HUES64 (cell line): ENCODE data around the gene MT1E.

ENCODE experiments used
- H3K27ac ChIP-seq: 2 replicates; pipeline ENCODE4 v1.7.0; 2013; ENCODE audit warnings: low read depth, low read length, inconsistent platforms
- H3K27me3 ChIP-seq: 2 replicates; pipeline ENCODE4 v1.6.1; 2013; ENCODE audit warnings: mild to moderate bottlenecking, low read length; ENCODE audit not compliant: insufficient read depth
- H3K36me3 ChIP-seq: 2 replicates; pipeline ENCODE4 v1.6.1; 2013; ENCODE audit warnings: mild to moderate bottlenecking, low read length; ENCODE audit not compliant: insufficient read depth
- H3K4me1 ChIP-seq: 2 replicates; pipeline ENCODE4 v1.6.1; 2013; ENCODE audit warnings: mild to moderate bottlenecking, low read length, moderate library complexity; ENCODE audit not compliant: insufficient read depth
- H3K4me3 ChIP-seq: 2 replicates; pipeline ENCODE4 v1.5.1; 2013; ENCODE audit warnings: mild to moderate bottlenecking, low read length, moderate library complexity
- H3K9ac ChIP-seq: 2 replicates; pipeline ENCODE4 v1.6.1; 2013; ENCODE audit warnings: mild to moderate bottlenecking, low read depth, low read length
- H3K9me3 ChIP-seq: 2 replicates; pipeline ENCODE4 v1.6.1; 2013; ENCODE audit warnings: low read depth, low read length; ENCODE audit not compliant: insufficient read depth
- WGBS: fragments of 150-250, 120-280 bp; methylation state at CpG from one replicate; pipeline ENCODE4 v1.1.7; 2013; ENCODE audit warnings: missing lambda C conversion rate; 5-methylcytosine and 5-hydroxymethylcytosine counted together

Gene MT1E

GRCh38 chr16:56591377-56592060 lies 34.1 kb upstream of the MT1E start:
- Histone ChIP-seq H3K27ac (no peak overlapping the region), H3K9ac (no peak overlapping the region), H3K4me1 (0 out of 2 replicates have a peak, but pooled peaks cover 7% of the 10 kb centered on the region), H3K9me3 (no peaks in the 10 kb centered on the region), H3K4me3 (no peak overlapping the region), H3K27me3 (peaks cover 68% of the 10 kb centered on the region), H3K36me3 (no peaks in the 10 kb centered on the region)
- WGBS = 81% methylated on average over 4 of the region's 4 CpGs

GRCh38 chr16:56593573-56594291 lies 31.8 kb upstream of the MT1E start:
- WGBS = 62% methylated on average over 5 of the region's 6 CpGs

GRCh38 chr16:56594292-56594619 lies 31.3 kb upstream of the MT1E start:
- no peaks in the 10 kb centered on the region for H3K9me3 ChIP-seq
- H3K4me3 ChIP-seq = no peak overlapping the region
- H3K27ac ChIP-seq = no peak overlapping the region
- WGBS = 92% methylated on average over 2 of the region's 5 CpGs
- H3K36me3 ChIP-seq = no peaks in the 10 kb centered on the region
- 0 out of 2 replicates have a peak, but pooled peaks cover 4% of the 10 kb centered on the region for H3K4me1 ChIP-seq
- peaks cover 41% of the 10 kb centered on the region for H3K27me3 ChIP-seq
- no peak overlapping the region for H3K9ac ChIP-seq

More at GRCh38 chr16:56593573-56594291, 31.8 kb upstream of the MT1E start:
- Histone ChIP-seq H3K27ac (no peak overlapping the region), H3K27me3 (peaks cover 46% of the 10 kb centered on the region), H3K4me3 (no peak overlapping the region), H3K9ac (no peak overlapping the region), H3K4me1 (0 out of 2 replicates have a peak, but pooled peaks cover 7% of the 10 kb centered on the region), H3K36me3 (no peaks in the 10 kb centered on the region), H3K9me3 (no peaks in the 10 kb centered on the region)

GRCh38 chr16:56600398-56600999 lies 25.1 kb upstream of the MT1E start:
- no peak overlapping the region for H3K27ac ChIP-seq
- H3K36me3 ChIP-seq = no peaks in the 10 kb centered on the region
- no peak overlapping the region for H3K9ac ChIP-seq
- no peaks in the 10 kb centered on the region for H3K4me1 ChIP-seq
- WGBS = 58% methylated on average over 8 of the region's 8 CpGs
- H3K27me3 ChIP-seq = peaks cover 13% of the 10 kb centered on the region; the same call in 1 of the 2 replicates
- H3K4me3 ChIP-seq = no peak overlapping the region
- no peaks in the 10 kb centered on the region for H3K9me3 ChIP-seq

- 67% methylated on average over 9 of the region's 9 CpGs for WGBS
These were observed 24.3 kb upstream of the MT1E start for GRCh38 chr16:56601325-56601724.

GRCh38 chr16:56603589-56603988 lies 22.0 kb upstream of the MT1E start:
- peaks cover 3% of the 10 kb centered on the region for H3K4me1 ChIP-seq
- whole genome bisulfite sequencing = 53% methylated on average over 4 of the region's 4 CpGs
- no peak overlapping the region for H3K4me3 ChIP-seq
- H3K36me3 ChIP-seq = no peaks in the 10 kb centered on the region
- H3K27me3 ChIP-seq = peaks cover 44% of the 10 kb centered on the region
- H3K9me3 ChIP-seq = no peaks in the 10 kb centered on the region
- no peak overlapping the region for H3K27ac ChIP-seq
- H3K9ac ChIP-seq = no peak overlapping the region

More at GRCh38 chr16:56601325-56601724, 24.3 kb upstream of the MT1E start:
- H3K9ac ChIP-seq = no peak overlapping the region
- H3K27me3 ChIP-seq = peaks cover 21% of the 10 kb centered on the region
- no peak overlapping the region for H3K27ac ChIP-seq
- no peaks in the 10 kb centered on the region for H3K4me1 ChIP-seq
- H3K36me3 ChIP-seq = no peaks in the 10 kb centered on the region
- H3K9me3 ChIP-seq = no peaks in the 10 kb centered on the region
- no peak overlapping the region for H3K4me3 ChIP-seq

- Histone ChIP-seq H3K27ac (no peak overlapping the region), H3K9ac (no peak overlapping the region), H3K4me1 (peaks cover 11% of the 10 kb centered on the region), H3K27me3 (peaks cover 58% of the 10 kb centered on the region), H3K4me3 (no peak overlapping the region), H3K9me3 (no peaks in the 10 kb centered on the region), H3K36me3 (no peaks in the 10 kb centered on the region)
- 92% methylated on average over 4 of the region's 4 CpGs for WGBS
These were observed 20.6 kb upstream of the MT1E start for GRCh38 chr16:56604966-56605365.

- H3K9ac ChIP-seq = no peak overlapping the region
- WGBS = 80% methylated on average over 1 of the region's 1 CpG
- H3K4me1 ChIP-seq = peaks cover 16% of the 10 kb centered on the region
These were observed 20.1 kb upstream of the MT1E start for GRCh38 chr16:56605475-56605874.

GRCh38 chr16:56606071-56606475 lies 19.5 kb upstream of the MT1E start:
- Histone ChIP-seq H3K36me3 (no peaks in the 10 kb centered on the region), H3K27me3 (peaks cover 67% of the 10 kb centered on the region), H3K9me3 (no peaks in the 10 kb centered on the region), H3K4me1 (peaks cover 18% of the 10 kb centered on the region), H3K27ac (no peak overlapping the region), H3K4me3 (no peak overlapping the region), H3K9ac (no peak overlapping the region)
- 88% methylated on average over 3 of the region's 3 CpGs for WGBS

More at GRCh38 chr16:56605475-56605874, 20.1 kb upstream of the MT1E start:
- peaks cover 61% of the 10 kb centered on the region for H3K27me3 ChIP-seq
- no peak overlapping the region for H3K4me3 ChIP-seq
- no peaks in the 10 kb centered on the region for H3K9me3 ChIP-seq
- H3K36me3 ChIP-seq = no peaks in the 10 kb centered on the region
- H3K27ac ChIP-seq = no peak overlapping the region

GRCh38 chr16:56606476-56607108 lies 19.0 kb upstream of the MT1E start:
- H3K27me3 ChIP-seq = peaks cover 72% of the 10 kb centered on the region
- H3K9me3 ChIP-seq = no peaks in the 10 kb centered on the region
- H3K4me1 ChIP-seq = peaks cover 18% of the 10 kb centered on the region
- H3K4me3 ChIP-seq = no peak overlapping the region
- H3K9ac ChIP-seq = no peak overlapping the region
- no peak overlapping the region for H3K27ac ChIP-seq
- whole genome bisulfite sequencing = 87% methylated on average over 8 of the region's 8 CpGs
- H3K36me3 ChIP-seq = no peaks in the 10 kb centered on the region

GRCh38 chr16:56607109-56607618 lies 18.4 kb upstream of the MT1E start:
- H3K4me1 ChIP-seq = peaks cover 18% of the 10 kb centered on the region
- H3K27me3 ChIP-seq = peaks cover 75% of the 10 kb centered on the region
- no peak overlapping the region for H3K9ac ChIP-seq
- H3K27ac ChIP-seq = no peak overlapping the region
- no peak overlapping the region for H3K4me3 ChIP-seq
- 71% methylated on average over 14 of the region's 14 CpGs for WGBS
- H3K9me3 ChIP-seq = no peaks in the 10 kb centered on the region
- no peaks in the 10 kb centered on the region for H3K36me3 ChIP-seq
